Stimulated activated CD4-positive, alpha-beta T cell treated with anti-CD3 and anti-CD28 coated beads, TNF-alpha, amount 100 ng/mL, for 24 hours (primary cell): Measurements from ENCODE around the gene AIRE.

Source experiments
- DNase-seq, 3 experiments: peaks; one replicate each; pipeline ENCODE4 v3.0.0-alpha.2; 2020; ENCODE audit warnings: low read depth in 3 of 3

Gene AIRE

GRCh38 chr21:44305691-44306090 is 20.0 kb downstream of the AIRE start:
- no peak for DNase-seq

- DNase-seq, result no peak
Measured at GRCh38 chr21:44306936-44307704, 21.4 kb downstream of the AIRE start.

GRCh38 chr21:44310628-44311507 is 25.2 kb downstream of the AIRE start:
- DNase-seq, result no peak

GRCh38 chr21:44312089-44312488 is 26.4 kb downstream of the AIRE start:
- no peak for DNase-seq

GRCh38 chr21:44312716-44313115 is 27.0 kb downstream of the AIRE start:
- no peak for DNase-seq

GRCh38 chr21:44313451-44313850 is 27.8 kb downstream of the AIRE start:
- no peak for DNase-seq

- no peak for DNase-seq
Measured at GRCh38 chr21:44314128-44314527, 28.5 kb downstream of the AIRE start.

GRCh38 chr21:44314561-44314960 is 28.9 kb downstream of the AIRE start:
- DNase-seq, result no peak

- DNase-seq, result no peak
Measured at GRCh38 chr21:44315691-44316203, 30.1 kb downstream of the AIRE start.

- DNase-seq, result no peak
Measured at GRCh38 chr21:44316277-44316900, 30.7 kb downstream of the AIRE start.

- DNase-seq, result no peak
Measured at GRCh38 chr21:44317241-44317782, 31.6 kb downstream of the AIRE start.

GRCh38 chr21:44317871-44318270 is 32.2 kb downstream of the AIRE start:
- no peak for DNase-seq

- DNase-seq, result no peak
Measured at GRCh38 chr21:44318489-44319285, 33.0 kb downstream of the AIRE start.

GRCh38 chr21:44319407-44320065 is 33.9 kb downstream of the AIRE start:
- DNase-seq, result no peak

- DNase-seq, result no peak
Measured at GRCh38 chr21:44320847-44321246, 35.2 kb downstream of the AIRE start.

GRCh38 chr21:44321846-44322450 is 36.3 kb downstream of the AIRE start:
- no peak for DNase-seq

- no peak for DNase-seq
Measured at GRCh38 chr21:44322621-44323325, 37.1 kb downstream of the AIRE start.

GRCh38 chr21:44323591-44323990 is 37.9 kb downstream of the AIRE start:
- no peak for DNase-seq

GRCh38 chr21:44324106-44324853 is 38.6 kb downstream of the AIRE start:
- no peak for DNase-seq
